Cardiac fibroblast (primary cell): ENCODE data around the gene ZNF266.

Experiments
- DNase-seq, 2 donors: peaks; one replicate each; pipeline versions ENCODE4 v3.0.0 to v3.0.0-alpha.2; 2010; ENCODE audit warnings: low read depth in 2 of 2
- H3K4me3 ChIP-seq, 2 donors: replicated peaks in 1 of 2; 1 replicate in 1 of 2; 2 replicates in 1 of 2; pipeline ENCODE4 v1.5.1; 2011; ENCODE audit warnings: low read depth in 2 of 2, low read length in 2 of 2, mild to moderate bottlenecking in 2 of 2, moderate library complexity in 1 of 2
- CTCF ChIP-seq: IDR thresholded peaks from one replicate; pipeline ENCODE4 v1.5.1; 2011; ENCODE audit warnings: low read depth, mild to moderate bottlenecking, low read length, inconsistent platforms

The ZNF266 gene

GRCh38 chr19:9453953-9454352, 18.6 kb upstream of the ZNF266 start:
- TF ChIP-seq CTCF: no peak
- DNase-seq: no peak
- no peak overlapping the region for H3K4me3 ChIP-seq

GRCh38 chr19:9445037-9445436, 9.7 kb upstream of the ZNF266 start:
- TF ChIP-seq CTCF: no peak
- DNase-seq: no peak
- no peak overlapping the region for H3K4me3 ChIP-seq

- TF ChIP-seq CTCF: no peak
- DNase-seq: no peak
- no peak overlapping the region for H3K4me3 ChIP-seq
Observed at GRCh38 chr19:9436358-9436757, 985 bp upstream of the ZNF266 start.

- peak; percentile 78 for TF ChIP-seq CTCF
- no peak overlapping the region for H3K4me3 ChIP-seq
- peak; percentile 30 to 82 for DNase-seq
Observed at GRCh38 chr19:9431475-9431874, 3.9 kb downstream of the ZNF266 start.

- H3K4me3 ChIP-seq: no peak overlapping the region
- TF ChIP-seq CTCF: no peak
- no peak for DNase-seq
Observed at GRCh38 chr19:9430444-9430843, 4.9 kb downstream of the ZNF266 start.

- no peak for DNase-seq
- no peak for TF ChIP-seq CTCF
Observed at GRCh38 chr19:9427941-9428340, 7.4 kb downstream of the ZNF266 start.

GRCh38 chr19:9413240-9413954, 22.0 kb downstream of the ZNF266 start:
- no peak overlapping the region for H3K4me3 ChIP-seq
- TF ChIP-seq CTCF: no peak
- no peak for DNase-seq

More at GRCh38 chr19:9427941-9428340, 7.4 kb downstream of the ZNF266 start:
- no peak overlapping the region for H3K4me3 ChIP-seq
